Breast epithelium (tissue), 3 donors: ENCODE measurements around the gene ITGA5.

Source experiments
- CTCF ChIP-seq, 3 donors: fragments of 450-650 bp; IDR thresholded peaks; one replicate each; pipeline ENCODE4 v1.5.1; 2016 to 2017; ENCODE audit warnings: antibody characterized with exemption in 3 of 3, mild to moderate bottlenecking in 3 of 3, moderate library complexity in 3 of 3
- POLR2AphosphoS5 ChIP-seq, 3 donors: sonication (generic); formaldehyde crosslinking; IDR thresholded peaks; one replicate each; pipeline ENCODE4 v1.6.1; 2017; ENCODE audit warnings: antibody characterized with exemption in 3 of 3

GRCh38 chr12:54390668-54391551 is 28.2 kb downstream of the ITGA5 start:
- no peak for TF ChIP-seq CTCF (IDR thresholded peaks at IDR 0.05)
- no peak for TF ChIP-seq POLR2AphosphoS5 (IDR thresholded peaks at IDR 0.05)
